Suprapubic skin (tissue), 3 donors: ENCODE data around the gene DHPS.

ENCODE experiments used
- CTCF ChIP-seq, 2 donors: fragments of 200-600 bp in 1 of 2; fragments of 450-650 bp in 1 of 2; sonication (generic) in 1 of 2; IDR thresholded peaks; one replicate each; pipeline ENCODE4 v1.5.1; 2016 to 2019; ENCODE audit warnings: antibody characterized with exemption in 2 of 2, mild to moderate bottlenecking in 1 of 2, moderate library complexity in 1 of 2
- EP300 ChIP-seq: sonication (generic); formaldehyde crosslinking; IDR thresholded peaks from one replicate; pipeline ENCODE4 v1.6.1; 2017; ENCODE audit warnings: antibody characterized with exemption
- POLR2A ChIP-seq, 2 donors: fragments of 450-650 bp; IDR thresholded peaks; one replicate each; pipeline ENCODE4 v1.6.1; 2017; ENCODE audit warnings: antibody characterized with exemption in 2 of 2, mild to moderate bottlenecking in 2 of 2, moderate library complexity in 2 of 2

GRCh38 chr19:12723641-12724426 is 42.2 kb upstream of the DHPS start, which contains the start of gene TNPO2:
- TF ChIP-seq CTCF (IDR thresholded peaks at IDR 0.05) (no peak), POLR2A (IDR thresholded peaks at IDR 0.05) (no peak), EP300 (no peak)
